ACHN (cell line): ENCODE measurements around the gene MATR3.

Experiments used
- DNase-seq: peaks from one replicate; pipeline ENCODE4 v3.0.0-alpha.2; 2015
- in situ Hi-C: cut with HindIII; loops from 2 replicates; pipeline ENCODE4 v1.10.0; 2017; ENCODE audit warnings: low sequenced_read_pairs, low pct_ligation_motif_present, low pct_unique_long_range_greater_than_20kb

The MATR3 gene, protein sequence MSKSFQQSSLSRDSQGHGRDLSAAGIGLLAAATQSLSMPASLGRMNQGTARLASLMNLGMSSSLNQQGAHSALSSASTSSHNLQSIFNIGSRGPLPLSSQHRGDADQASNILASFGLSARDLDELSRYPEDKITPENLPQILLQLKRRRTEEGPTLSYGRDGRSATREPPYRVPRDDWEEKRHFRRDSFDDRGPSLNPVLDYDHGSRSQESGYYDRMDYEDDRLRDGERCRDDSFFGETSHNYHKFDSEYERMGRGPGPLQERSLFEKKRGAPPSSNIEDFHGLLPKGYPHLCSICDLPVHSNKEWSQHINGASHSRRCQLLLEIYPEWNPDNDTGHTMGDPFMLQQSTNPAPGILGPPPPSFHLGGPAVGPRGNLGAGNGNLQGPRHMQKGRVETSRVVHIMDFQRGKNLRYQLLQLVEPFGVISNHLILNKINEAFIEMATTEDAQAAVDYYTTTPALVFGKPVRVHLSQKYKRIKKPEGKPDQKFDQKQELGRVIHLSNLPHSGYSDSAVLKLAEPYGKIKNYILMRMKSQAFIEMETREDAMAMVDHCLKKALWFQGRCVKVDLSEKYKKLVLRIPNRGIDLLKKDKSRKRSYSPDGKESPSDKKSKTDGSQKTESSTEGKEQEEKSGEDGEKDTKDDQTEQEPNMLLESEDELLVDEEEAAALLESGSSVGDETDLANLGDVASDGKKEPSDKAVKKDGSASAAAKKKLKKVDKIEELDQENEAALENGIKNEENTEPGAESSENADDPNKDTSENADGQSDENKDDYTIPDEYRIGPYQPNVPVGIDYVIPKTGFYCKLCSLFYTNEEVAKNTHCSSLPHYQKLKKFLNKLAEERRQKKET

DNA sequence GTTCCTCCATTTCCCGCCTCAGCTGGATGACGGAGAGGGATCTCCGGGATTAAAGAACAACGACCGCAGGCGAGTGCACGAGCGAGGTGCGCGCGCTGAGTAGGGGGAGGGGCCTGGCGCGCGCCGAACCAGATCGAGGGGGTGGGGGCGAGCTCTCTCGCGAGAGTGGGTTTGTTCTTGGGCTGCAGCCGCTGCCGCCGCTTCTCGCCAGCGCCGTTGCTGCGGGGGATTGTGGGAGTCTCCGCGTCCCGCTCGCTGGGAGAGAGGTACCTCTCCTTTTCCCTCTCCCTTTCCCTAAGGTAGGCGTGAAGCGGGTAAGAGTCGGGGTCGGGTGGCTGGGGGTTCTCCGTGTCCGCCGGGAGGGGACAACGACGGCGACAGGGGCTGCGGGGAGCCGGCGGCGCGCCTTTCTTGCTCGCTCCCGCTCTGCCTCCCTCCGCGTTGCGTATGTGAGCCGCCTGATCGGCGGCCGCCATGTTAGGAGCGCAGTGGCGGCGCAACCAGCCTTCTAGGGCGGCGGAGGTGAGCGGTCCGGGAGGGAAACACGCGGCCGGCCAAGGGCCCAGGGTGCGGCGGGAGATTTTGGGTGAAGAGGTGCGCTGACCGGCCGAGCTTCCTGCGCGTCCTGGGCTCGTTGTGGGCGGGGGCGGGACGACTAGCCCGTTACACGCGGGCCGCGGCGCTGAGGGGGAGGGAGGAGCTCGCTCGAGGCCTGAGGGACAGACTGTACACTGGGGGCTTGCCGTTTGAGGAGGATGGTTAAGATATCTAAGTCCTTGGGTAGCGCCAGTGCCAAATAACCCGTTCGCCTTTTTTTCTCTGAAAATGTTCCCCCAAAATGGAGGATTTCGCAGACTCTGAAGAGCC lies at the start of gene MATR3:
TSS of gene MATR3 (plus strand) at position 234 of the 867 bp plus-strand sequence. CDS start 13,676 bp downstream, outside the sequence.
- in situ Hi-C loops: no loop called here
- DNase-seq: peak; percentile 92

DNA sequence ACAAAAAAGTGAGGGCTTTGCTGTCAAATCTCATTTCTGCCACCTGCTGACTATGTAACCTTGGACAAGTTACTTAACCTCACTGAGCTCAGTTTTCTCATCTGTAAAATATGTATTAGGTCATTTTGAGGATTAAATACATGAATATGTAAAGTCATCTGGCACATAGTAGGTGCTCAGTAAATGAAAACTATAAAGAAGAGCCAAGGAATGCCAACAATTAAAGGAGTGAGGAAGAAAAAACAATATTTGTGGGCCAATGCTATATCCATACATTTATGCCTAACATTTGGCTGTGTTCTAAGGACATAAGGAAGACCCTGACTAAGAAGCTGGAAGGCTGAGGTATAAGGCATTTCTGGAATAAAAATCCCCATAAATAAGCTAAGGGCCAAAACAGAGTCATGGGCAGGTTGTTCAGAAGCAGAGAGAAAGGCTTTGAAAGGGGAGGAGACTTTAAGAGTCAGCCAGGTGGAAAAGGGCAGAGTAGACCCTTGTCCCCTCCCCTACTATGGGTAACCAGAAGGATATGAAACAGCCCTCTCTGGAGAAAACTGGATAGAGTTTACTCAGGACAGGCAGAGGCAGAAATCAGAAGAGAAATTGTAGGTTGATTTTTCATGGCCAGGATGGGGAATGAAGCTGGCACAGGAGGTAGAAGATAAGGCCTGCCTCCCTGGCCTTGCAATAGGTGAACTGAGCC lies 47.8 kb upstream of the MATR3 start:
- DNase-seq: no peak
- in situ Hi-C loops: no loop called here

DNA sequence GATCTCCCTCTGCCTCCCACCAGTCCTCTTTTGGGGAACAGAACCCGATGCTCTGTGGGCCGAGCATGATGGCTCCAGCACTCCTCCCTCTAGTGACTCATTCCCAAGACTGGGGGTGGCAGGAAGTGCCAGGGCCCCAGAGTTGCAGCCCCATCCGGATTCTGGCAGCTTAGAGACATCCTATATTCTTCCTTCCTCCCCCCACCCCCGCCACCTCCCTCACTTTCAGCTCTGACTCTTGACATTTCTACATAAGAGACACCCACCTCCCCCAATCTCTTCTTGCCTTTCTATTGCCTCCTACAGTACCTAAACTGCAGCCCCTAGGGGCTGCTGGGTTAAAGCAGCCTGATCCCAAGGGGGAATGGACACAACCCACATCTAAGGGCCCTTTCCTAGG lies 47.1 kb upstream of the MATR3 start:
- in situ Hi-C loops: no loop called here
- peak; percentile 19 for DNase-seq

DNA sequence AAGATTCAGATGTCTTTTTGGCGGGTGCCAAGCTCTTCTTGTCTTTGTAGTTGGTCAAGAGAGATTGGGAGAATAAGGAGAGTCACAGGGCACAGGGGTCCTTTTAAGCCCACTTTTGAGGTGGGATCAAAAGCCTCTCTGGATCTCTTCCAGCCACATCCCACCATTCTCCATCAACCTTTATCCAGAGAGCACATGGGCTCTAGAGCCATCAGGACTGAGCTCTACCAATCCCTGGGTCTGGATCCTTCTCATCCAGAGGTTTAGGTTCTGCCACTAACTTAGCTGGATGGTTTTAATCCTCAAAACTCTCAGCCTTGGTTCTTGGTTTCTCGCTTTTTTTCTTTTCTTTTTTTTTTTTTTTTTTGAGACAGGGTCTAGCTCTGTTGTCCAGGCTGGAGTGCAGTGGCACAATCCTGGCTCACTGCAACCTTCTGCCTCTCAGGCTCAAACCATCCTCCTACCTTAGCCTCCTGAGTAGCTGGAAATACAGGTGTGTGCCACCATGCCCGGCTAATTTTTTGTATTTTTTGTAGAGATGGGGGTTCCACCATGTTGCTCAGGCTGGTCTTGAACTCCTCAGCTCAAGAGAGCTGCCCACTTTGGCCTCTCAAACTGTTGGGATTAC lies 44.6 kb upstream of the MATR3 start:
- in situ Hi-C loops: no loop called here
- no peak for DNase-seq

DNA sequence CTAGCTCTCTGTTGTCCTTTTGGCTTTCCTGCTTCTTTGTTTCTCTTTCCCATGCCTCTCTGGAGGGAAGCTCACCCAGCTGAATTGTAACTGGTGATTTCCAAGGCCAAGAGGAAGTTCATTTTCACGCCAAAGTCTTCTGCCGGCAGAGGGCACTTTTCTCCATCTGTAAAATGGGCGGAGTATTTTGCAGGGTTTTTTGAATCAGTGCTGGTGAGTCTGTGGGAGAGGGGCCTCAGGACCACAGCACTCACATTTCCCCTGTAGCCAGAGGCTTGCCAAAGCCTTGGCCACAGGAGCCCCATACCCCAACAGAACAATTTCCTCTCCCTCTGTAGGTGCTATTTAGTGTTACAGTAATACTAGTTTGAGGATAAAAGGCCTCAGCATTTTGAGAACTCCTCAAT lies 42.3 kb upstream of the MATR3 start:
- no peak for DNase-seq
- in situ Hi-C loops: no loop called here

DNA sequence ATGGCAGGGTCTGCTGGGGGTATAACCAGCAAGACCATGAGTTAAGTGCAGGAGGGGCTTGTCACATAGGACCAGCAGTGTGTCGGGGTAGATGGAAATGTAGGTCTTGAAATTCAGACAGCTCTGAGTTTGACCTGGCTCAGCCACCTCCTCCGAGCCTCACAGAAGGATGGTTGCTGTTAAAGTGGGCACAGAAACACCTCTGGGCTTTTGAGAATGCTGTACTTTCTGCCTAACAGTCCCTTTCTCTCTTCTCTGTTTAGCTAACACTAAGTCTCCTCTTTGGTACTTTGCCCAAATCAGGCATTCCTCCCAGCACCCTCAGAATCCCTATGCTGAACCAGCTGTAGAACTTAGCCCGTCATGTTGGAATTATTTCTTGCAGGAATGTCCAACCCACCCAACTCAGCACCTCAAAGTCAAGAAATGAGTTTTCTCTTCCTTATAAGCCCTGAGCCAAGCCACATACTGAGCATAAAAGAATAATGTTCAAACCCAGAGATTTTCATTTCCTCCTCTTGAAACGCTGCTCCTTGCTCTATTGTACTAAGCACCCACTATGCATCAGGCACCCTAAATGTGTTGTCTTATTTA lies 41.7 kb upstream of the MATR3 start:
- in situ Hi-C loops: no loop called here
- no peak for DNase-seq

DNA sequence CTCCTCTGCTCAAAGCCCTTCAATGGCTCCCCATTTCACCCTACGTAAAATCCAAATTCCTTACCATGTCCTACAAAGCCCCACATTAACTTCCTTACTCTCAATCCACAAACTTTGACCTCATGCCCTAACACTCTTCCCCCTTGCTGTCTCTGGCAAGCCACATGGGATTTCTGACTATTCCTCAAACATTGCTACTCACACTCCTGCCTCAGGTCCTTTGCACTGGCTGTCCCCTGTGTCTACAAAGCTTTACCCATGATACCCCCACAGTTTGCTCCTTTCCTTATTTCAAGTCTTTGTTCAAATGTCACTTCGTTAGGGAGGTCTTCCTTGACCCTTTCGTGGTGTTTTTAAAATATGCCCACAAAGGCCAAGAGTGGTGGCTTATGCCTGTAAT lies 40.4 kb upstream of the MATR3 start:
- in situ Hi-C loops: no loop called here
- no peak for DNase-seq

DNA sequence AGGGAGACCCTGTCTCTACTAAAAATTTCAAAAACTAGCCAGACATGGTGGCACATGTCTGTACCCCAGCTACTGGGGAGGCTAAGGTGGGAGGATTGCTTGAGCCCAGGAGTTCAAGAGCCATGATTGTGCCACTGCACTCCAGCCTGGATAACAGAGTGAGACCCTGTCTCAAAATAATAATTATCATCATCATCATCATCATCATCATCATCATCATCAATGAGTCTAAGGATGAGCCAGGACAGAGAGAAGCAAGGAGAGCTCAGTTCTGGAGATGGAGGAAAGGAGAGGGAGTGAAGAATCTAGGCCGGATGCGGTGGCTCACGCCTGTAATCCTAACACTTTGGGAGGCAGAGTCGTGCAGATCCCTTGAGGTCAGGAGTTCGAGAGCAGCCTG lies 36.7 kb upstream of the MATR3 start:
- in situ Hi-C loops: no loop called here
- DNase-seq: no peak

DNA sequence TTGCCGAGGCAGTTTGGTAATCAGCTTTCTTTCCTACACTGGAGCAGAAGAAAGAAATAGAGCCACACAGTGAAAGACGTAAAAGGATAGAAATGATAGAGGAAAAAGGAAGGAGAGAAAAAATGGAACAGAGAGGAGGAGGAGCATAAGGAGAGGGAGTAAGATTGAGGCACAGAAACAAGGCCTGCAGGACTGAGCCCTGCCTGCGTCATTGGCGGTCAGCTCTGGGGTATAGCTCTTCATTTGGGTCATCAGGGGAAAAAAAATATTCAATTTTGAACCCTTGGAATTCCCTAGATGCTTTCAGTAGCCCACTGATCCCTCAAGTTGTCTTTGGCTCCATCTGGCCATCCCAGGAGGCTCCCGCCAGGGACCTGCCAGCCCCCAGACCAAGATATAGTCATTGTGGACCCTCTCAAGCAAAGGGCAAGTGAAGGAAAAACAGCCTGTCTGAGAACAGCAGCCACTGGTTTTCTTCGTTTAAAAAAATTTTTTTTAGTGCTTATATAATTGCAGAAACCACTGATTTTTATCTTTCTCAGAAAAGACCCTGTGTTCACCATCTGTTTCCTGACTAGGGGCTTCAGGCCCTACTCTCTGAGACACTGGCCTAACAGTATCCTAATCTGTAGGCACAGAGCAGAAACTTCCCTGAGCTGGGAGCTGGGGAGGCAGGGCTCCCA lies 31.3 kb upstream of the MATR3 start:
- DNase-seq: no peak
- in situ Hi-C loops: no loop called here

DNA sequence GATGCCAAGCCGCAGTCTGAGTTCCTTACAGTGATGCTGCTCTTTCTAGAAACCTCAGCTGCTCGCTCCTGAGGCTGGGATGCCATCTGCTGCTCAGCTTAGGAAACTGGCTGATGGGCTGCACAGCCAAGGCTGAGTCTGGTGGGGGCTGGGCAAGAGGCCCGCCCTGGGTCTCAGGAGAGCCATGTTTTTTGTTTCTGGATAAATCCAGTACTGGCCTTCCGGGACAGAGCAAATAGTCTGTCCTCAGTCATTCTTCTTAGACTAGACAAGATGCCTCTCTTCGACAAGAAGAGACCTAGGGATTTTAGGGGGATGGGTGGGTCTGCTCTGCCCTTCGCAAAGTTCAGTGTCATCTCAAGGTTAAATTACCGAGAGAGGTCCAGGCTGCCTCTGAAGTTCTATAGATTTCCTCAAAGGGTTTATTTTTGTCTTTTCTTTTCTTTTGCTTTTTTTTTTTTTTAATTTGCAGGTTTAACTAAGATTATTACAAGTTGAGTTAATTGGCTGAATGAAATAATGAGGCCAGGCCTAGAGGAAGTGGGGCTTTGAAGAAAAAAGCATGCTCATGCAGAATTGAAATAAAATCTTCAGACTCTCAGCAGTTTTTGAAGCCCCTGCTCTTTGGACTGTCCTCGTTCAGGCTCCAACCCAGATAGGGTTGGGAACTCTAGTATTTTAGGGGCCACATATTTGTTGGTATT lies 30.6 kb upstream of the MATR3 start:
- peak; percentile 87 for DNase-seq
- in situ Hi-C loops: no loop called here

DNA sequence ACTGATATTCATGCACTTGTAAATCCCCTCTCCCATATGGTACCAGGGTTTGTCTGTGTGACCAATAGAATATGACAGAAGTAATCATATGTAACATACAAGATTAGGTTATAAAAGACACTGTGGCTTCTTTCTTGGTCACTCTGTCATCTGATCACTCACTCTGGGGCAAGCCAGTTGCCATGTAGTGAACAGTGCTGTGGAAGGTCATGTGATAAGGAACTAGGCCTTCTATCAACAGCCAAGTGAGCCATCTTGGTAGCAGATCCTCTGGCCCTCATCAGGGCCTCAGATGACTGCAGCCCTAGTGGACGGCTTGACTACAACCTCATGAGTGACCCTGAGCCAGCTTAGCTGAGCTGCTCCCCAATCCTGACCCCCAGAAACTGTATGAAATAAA lies 30.0 kb upstream of the MATR3 start:
- in situ Hi-C loops: no loop called here
- DNase-seq: no peak

DNA sequence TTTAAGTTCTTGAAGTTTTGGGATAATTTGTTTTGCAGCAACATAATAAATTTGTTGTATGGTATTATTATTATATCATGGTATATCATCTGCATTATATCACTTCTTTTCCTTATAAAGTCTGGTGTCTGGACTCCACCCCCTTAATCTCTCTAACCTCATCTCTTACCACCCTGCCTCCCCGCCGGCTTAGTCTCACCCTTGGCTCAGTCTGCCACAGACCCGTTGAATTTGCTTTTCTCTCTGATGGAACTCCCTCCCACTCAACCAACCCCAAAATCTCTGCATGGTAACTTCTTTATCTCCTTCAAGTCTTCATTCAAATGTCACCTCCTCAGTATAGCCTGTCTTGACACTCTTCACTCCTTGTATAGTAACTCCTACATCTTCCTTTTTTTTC lies 29.6 kb upstream of the MATR3 start:
- DNase-seq: no peak
- in situ Hi-C loops: no loop called here

DNA sequence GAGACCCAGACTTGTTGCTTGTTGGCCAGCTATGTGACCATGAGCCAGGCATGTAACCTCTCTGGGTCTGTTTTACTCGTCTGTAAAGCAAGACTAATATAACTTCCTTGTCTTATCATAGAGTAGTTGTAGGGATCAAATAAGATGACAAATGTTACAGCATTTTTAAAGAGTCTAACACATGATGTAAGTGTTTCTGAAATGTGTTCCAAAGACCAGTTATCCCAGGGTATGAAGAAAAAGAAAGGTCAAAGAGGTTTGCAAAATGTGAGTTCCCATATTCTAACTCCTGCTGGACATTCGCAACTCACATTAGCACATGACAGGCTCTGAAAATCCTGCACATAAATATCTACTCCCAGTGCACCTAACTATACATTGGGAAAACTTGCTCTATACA lies 28.5 kb upstream of the MATR3 start:
- DNase-seq: no peak
- in situ Hi-C loops: no loop called here

DNA sequence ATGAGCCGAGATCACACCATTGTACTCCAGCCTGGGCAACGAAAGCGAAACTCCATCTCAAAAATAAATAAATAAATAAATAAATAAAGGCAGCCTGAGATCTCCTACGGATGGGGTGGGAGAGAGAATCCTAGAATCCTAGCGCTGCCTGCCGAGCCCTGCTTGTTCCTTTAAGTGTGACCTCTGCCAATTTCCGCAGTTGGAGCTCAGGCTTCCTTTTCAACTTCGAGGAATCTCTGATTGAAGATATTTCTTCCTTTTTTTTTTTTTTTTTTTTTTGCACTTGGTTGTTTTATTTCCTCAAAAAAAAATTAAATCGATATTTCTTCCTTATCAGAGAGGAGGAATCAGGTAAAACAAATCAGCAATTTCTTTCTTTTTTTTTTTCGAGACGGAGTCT lies 27.3 kb upstream of the MATR3 start:
- no peak for DNase-seq
- in situ Hi-C loops: no loop called here

DNA sequence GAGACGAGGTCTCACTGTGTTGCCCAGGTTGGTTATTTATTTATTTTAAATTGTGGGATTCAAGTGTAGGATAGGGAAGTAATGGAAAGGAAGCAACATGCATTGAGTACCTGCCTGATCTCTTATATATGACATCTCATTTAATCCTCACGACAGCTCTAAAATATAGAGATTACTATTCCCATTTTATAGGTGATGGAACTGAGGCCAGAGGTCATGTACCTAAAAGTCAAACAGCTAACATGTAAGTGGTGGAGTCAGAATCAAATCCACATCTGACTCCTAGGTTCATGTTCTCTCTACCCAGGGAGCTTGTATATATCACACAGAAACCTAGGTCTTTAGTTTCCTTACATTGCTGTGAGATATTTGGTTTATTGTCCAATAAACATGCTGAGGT lies 26.1 kb upstream of the MATR3 start:
- in situ Hi-C loops: no loop called here
- DNase-seq: no peak

DNA sequence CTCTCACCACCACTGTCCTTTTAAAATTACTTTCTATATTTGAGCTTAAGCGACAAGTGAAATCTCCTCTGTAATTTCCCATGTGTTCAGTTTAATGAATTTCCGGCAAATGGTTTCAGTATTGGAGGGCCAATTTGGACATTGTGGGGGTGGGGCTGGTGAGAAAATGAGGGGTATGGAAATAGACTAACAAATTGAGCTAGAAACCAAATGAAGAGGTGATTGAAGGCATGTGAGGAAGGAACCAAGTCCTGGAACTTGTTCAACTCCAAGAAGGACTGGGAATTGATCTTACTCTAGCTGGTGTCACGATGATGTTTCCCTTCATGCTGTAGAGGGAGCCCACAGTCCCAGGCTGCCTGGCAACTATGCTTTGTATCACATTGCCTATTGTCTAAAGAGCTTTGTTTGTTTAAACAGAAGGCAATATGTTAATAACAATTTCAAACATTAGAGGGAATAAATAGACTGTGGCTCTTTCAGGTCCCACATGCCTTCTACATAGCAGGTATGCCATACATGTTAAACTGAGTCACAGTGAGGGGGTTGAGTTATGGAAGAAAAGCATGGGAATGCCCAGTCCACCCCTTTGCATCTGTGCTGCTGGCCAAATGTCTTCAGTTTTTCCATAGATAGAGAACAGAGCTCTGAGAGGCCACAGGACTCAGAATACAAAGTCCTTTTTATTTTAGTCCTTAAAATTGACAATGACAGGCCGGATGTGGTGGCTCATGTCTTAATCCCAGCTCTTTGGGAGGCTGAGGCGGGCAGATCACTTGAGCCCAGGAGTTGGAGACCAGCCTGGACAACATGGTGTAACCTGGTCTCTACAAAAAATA lies 25.0 kb upstream of the MATR3 start:
- DNase-seq: no peak
- in situ Hi-C loops: no loop called here
